Skeletal muscle satellite cell (primary cell): ENCODE data around the gene EN2. TPM values are rescaled to one million over a fixed set of nuclear protein-coding genes. Genes with fewer than 3 reads are reported as not detected.

Experiments used
- H3K27me3 ChIP-seq: 2 replicates; pipeline ENCODE4 v1.7.0; 2013; ENCODE audit warnings: low read length; ENCODE audit not compliant: control insufficient read depth, insufficient read depth
- H3K36me3 ChIP-seq: 2 replicates; pipeline ENCODE4 v1.7.0; 2013; ENCODE audit warnings: mild to moderate bottlenecking, control low read depth, low read length; ENCODE audit not compliant: insufficient read depth
- H3K4me1 ChIP-seq: 2 replicates; pipeline ENCODE4 v1.7.0; 2013; ENCODE audit warnings: low read length; ENCODE audit not compliant: control insufficient read depth, insufficient read depth
- H3K4me2 ChIP-seq: 2 replicates; pipeline ENCODE4 v1.7.0; 2013; ENCODE audit warnings: mild to moderate bottlenecking, low read length
- H3K4me3 ChIP-seq: 2 replicates; pipeline ENCODE4 v1.7.0; 2013; ENCODE audit warnings: low read length
- H3K9ac ChIP-seq: 2 replicates; pipeline ENCODE4 v1.7.0; 2013; ENCODE audit warnings: mild to moderate bottlenecking, low read depth, low read length, moderate library complexity
- H3K9me3 ChIP-seq: replicated peaks from 2 replicates; pipeline ENCODE4 v1.7.0; 2013; ENCODE audit warnings: mild to moderate bottlenecking, control low read depth, low read length
- total RNA-seq: library from RNA; depleted of rRNA; stranded (reverse); fragments of >200 nt; gene quantifications from 2 replicates; pipeline ENCODE4 v1.2.3, GENCODE V29; 2012; rRNA removed

The EN2 gene
- not detected in 2 replicates for total RNA-seq

DNA sequence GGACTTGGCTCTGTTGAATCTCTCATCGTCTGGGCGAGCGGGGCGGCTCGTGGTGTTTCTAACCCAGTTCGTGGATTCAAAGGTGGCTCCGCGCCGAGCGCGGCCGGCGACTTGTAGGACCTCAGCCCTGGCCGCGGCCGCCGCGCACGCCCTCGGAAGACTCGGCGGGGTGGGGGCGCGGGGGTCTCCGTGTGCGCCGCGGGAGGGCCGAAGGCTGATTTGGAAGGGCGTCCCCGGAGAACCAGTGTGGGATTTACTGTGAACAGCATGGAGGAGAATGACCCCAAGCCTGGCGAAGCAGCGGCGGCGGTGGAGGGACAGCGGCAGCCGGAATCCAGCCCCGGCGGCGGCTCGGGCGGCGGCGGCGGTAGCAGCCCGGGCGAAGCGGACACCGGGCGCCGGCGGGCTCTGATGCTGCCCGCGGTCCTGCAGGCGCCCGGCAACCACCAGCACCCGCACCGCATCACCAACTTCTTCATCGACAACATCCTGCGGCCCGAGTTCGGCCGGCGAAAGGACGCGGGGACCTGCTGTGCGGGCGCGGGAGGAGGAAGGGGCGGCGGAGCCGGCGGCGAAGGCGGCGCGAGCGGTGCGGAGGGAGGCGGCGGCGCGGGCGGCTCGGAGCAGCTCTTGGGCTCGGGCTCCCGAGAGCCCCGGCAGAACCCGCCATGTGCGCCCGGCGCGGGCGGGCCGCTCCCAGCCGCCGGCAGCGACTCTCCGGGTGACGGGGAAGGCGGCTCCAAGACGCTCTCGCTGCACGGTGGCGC is at the start of gene EN2:
EN2 (plus strand) TSS at position 19 of the 767 bp plus-strand sequence; CDS start at position 268, 249 bp downstream.
- Histone ChIP-seq H3K9ac (no peak within 1 kb of the TSS), H3K9me3 (no peaks in the 10 kb centered on the region), H3K4me2 (peak within 1 kb of the TSS; percentile 80), H3K27me3 (peaks cover 89% of the 10 kb centered on the region), H3K4me1 (no peaks in the 10 kb centered on the region), H3K36me3 (no peaks in the 10 kb centered on the region), H3K4me3 (peak within 1 kb of the TSS; percentile 60)

DNA sequence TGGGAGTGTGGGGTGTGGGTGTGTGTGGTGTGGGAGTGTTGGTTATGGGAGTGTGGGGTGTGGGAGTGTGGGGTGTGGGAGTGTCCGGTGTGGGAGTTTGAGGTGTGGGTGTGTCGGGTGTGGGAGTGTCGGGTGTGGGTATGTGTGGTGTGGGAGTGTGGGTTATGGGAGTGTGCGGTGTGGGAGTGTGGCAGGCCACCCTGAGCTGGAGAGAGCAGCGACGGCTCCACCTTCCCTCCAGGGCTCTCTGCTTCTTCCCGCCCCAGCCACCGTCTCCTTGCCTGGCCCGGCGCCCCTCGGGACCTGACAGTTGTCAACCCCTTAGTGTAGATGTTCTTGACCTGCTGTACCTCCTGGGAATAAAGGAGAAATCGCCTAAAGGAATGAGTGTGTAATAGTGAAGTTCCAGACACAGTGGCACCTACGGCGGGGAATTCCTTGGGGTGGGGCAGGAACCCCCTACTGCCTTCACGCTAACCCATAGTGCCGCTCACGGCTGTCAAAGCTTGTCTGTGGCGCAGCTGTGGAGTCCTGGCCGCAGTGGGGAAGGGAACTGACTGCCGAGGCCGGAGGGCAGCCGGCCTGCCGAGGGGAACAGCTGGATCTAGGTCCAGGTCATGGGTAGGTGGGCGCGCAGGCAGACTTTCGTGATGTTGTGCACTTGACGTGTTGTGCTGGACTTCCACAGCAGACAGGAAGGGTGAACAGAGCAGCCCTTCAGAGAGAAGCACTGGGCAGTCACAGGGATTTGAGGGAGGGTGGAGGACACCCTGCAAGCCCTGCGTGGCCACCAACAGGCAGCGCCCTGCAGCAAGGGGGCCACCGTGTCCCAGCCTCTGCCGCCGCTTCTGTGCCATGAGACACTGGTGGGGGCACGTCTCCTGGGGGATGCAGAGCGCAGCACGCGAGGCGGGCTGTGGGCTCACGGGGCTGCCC is 49.0 kb upstream of the EN2 start:
- H3K4me2 ChIP-seq = no peak overlapping the region
- H3K36me3 ChIP-seq = no peaks in the 10 kb centered on the region
- H3K9me3 ChIP-seq = no peaks in the 10 kb centered on the region
- H3K4me1 ChIP-seq = no peaks in the 10 kb centered on the region
- H3K27me3 ChIP-seq = peaks cover 11% of the 10 kb centered on the region
- H3K4me3 ChIP-seq = no peak overlapping the region
- H3K9ac ChIP-seq = no peak overlapping the region

DNA sequence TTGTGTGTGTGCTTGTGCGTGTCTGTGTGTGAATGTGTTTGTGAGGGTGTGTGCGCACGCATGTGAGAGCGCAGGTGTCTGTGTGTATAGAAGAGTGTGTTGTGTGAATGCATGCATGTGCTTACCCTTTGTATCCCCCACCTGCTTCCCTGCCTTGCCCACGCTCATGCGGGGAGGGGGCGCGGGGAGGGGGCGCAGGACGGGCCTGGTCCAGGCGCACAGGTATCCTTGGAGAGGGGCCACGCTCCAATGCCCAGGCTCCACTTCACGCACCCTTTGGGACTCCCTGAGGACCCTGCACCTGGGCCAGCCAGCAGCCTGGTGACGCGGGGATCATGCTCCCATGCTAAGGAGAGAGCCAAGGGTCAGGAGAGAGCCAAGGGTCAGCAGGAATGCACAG is 47.9 kb upstream of the EN2 start:
- H3K9me3 ChIP-seq = no peaks in the 10 kb centered on the region
- H3K9ac ChIP-seq = no peak overlapping the region

DNA sequence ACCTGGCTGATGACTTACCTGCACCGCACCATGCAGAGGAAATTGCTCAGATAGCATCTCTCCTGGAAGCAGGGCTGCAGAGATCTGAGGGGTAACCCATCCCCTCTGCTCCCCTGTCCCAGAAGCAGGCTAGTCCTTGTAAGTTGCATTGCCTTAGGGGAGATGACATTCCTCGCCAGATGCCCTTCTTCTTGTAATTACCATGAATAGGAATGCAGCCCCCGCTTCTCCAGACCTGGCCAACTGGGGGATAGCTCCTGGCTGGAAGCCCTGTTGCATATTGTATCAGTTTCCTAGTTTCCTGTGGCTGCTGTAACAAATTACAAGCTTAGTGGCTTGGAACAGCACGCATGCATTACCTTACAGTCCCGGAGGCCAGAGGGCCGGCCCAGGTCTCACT is 47.5 kb upstream of the EN2 start:
- no peaks in the 10 kb centered on the region for H3K36me3 ChIP-seq
- H3K4me1 ChIP-seq = no peaks in the 10 kb centered on the region
- H3K27me3 ChIP-seq = peaks cover 11% of the 10 kb centered on the region
- no peak overlapping the region for H3K4me2 ChIP-seq
- H3K9me3 ChIP-seq = no peaks in the 10 kb centered on the region
- no peak overlapping the region for H3K9ac ChIP-seq
- H3K4me3 ChIP-seq = no peak overlapping the region

More for the DNA sequence above, 47.9 kb upstream of the EN2 start:
- no peak overlapping the region for H3K4me2 ChIP-seq
- no peaks in the 10 kb centered on the region for H3K4me1 ChIP-seq
- peaks cover 11% of the 10 kb centered on the region for H3K27me3 ChIP-seq
- no peaks in the 10 kb centered on the region for H3K36me3 ChIP-seq
- H3K4me3 ChIP-seq = no peak overlapping the region

DNA sequence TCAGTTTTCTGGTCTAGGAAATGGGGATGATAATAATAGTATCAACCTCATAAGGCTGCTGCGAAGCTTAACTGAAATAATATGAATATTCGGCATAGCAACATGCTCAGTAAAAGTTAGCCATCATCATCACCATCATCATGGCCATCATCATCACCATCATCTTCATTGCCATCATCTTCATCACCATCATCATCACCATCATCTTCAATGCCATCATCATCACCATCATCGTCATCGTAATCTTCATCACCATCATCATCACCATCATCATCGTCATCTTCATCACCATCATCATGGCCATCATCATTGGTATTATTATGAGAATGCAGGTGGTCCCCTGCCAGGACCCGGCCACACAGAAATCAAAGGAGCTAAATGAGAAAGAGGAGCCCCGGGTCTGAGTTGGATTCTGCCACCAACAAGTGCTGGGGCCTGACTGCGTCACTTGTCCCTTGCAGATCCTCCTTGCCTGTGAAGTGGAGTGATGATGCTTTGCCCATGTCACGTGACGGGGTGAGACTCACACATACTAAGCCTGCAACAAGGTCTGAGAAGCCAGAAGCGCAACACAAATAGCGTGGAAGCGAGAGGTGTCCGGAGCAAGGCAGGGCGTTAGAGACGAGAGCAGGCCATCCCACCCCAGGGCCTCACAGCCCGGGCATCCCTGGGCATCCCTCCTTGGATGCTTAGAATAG is 46.1 kb upstream of the EN2 start:
- Histone ChIP-seq H3K4me2 (no peak overlapping the region), H3K36me3 (no peaks in the 10 kb centered on the region), H3K4me3 (no peak overlapping the region), H3K9me3 (no peaks in the 10 kb centered on the region), H3K4me1 (no peaks in the 10 kb centered on the region), H3K27me3 (no peaks in the 10 kb centered on the region), H3K9ac (no peak overlapping the region)

DNA sequence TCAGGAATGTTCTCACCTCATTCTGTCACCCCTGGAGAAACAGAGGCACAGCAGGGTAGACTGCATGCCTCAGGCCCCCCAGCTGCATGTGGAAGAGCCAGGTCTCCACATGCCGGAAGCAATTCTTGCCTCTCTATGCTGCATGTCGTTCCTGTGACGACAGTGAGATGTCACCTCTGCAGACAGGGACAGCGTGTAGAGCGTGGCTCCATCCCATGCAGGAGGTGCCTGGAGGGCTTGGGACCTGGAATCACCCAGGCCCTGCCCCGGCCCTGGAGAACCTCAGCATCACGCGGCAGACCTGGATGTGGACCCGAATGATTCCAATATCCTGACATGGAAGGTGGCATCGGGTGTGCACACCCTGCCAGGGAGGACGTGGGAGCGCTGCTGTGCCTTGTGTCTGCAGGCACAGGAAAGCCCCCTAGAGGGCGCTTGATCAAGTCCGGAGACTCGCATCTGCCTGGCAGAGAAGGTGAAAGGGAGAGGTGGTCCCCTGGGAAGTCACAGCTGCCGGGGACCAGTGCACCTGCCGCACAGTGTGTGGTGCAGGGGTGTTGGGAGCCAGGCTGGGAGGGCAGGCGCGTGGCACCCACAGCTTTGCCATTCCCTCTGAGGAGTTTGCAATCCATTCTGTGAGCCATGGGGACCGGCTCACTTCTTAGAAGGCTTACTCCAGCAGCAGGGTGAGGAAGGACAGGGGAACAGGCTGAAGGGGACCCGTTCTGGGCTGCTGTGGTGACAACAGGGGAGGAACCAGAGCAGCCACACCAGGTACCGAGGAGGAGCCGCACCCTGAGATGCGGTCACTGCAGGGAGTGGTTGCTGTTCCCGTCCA is 45.3 kb upstream of the EN2 start:
- H3K9me3 ChIP-seq = no peaks in the 10 kb centered on the region
- no peaks in the 10 kb centered on the region for H3K36me3 ChIP-seq
- no peaks in the 10 kb centered on the region for H3K27me3 ChIP-seq
- H3K4me1 ChIP-seq = no peaks in the 10 kb centered on the region
- no peak overlapping the region for H3K9ac ChIP-seq
- no peak overlapping the region for H3K4me2 ChIP-seq
- H3K4me3 ChIP-seq = no peak overlapping the region

DNA sequence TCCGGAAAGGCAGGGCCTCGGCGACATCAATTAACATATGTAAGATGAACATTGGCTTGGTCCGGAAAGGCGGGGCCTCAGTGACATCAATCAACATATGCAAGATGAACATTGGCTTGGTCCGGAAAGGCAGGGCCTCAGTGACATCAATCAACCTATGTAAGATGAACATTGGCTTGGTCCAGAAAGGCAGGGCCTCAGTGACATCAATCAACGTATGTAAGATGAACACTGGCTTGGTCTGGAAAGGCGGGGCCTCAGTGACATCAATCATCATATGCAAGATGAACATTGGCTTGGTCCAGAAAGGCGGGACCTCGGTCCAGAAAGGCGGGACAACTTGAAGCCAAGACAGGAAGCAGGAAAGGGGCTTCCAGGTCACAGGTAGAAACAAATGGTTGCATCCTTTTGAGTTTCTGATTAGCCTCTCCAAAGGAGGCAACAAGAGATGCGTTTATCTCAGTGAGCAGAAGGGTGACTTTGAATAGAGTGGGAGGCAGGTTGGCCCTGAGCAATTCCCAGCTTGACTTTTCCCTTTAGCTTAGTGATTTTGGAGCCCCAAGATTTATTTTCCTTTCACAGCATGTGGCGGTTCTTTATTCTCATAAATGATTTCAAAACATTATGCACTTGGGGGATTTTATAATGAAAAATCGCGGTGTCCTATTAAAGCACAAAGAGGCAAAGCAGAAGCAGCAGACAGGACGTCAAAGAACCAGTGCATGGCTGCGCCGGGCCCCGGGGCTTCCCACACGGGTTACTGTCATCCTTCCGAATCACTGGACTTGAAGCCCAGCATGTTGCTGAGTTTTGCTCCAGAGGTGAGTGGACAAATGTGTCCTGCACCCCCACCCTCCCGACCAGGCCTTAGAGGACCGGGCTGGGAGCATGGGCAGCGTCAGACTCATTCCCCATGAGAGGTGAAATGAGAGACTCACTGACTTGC is 43.1 kb upstream of the EN2 start:
- Histone ChIP-seq H3K4me3 (no peak overlapping the region), H3K4me2 (no peak overlapping the region), H3K27me3 (no peaks in the 10 kb centered on the region), H3K36me3 (no peaks in the 10 kb centered on the region), H3K9me3 (no peaks in the 10 kb centered on the region), H3K4me1 (no peaks in the 10 kb centered on the region), H3K9ac (no peak overlapping the region)

DNA sequence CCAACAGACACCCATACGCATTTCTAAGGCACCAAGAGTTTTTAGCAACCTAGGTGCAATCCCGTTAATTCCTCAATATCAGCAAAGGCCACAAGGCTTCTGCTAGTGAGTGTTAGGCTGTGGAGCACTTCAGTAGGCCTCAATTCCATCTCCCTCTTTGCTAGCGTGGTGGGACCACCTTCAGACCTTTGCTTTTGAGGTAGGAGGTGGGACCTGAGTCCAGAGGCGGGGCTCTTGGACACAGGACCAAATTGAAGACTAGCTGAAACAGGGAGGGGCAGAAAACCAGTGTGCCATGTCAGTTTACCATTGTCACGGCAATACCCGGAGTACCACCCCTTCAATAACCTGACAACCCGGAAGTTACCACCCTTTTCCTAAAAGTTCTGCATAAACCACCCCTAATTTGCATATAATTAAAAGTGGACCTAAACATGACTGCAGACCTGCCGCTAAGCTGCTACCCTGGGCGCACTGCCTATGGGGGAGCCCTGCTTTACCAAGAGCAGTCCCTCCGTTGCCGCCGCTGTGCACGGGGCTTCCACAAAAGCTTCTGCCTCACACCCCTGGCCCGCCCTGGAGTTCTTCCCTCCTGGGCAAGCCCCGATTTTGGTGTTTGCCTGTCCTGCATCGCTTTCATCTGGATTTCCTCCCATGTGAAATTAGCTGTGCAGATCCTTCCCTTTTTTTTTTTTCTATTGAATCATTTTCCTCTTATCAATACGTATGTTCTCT is 41.1 kb upstream of the EN2 start:
- H3K4me3 ChIP-seq = no peak overlapping the region
- no peaks in the 10 kb centered on the region for H3K9me3 ChIP-seq
- H3K9ac ChIP-seq = no peak overlapping the region
- H3K27me3 ChIP-seq = no peaks in the 10 kb centered on the region
- H3K36me3 ChIP-seq = no peaks in the 10 kb centered on the region
- H3K4me1 ChIP-seq = no peaks in the 10 kb centered on the region
- H3K4me2 ChIP-seq = no peak overlapping the region

DNA sequence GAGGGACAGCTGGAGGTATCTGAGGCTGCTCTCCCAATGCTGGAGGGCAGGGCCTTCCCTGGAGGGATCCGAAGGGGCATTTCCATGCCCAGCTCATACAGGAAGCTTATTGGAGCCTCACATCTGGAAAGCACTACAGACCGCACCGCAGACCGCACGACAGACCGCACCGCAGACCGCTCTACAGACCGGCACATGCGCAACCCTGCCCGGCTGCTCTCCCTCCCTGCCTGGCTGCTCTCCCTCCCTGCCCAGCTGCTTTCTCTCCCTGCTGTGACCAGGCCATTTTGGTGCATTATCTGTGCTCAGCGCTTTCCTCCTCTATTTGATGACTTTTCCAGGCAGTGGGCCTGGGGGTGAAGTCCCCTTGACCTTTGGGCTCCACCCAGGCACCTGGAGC is 39.6 kb upstream of the EN2 start:
- Histone ChIP-seq H3K27me3 (peaks cover 3% of the 10 kb centered on the region), H3K9ac (no peak overlapping the region), H3K4me1 (no peaks in the 10 kb centered on the region), H3K4me2 (no peak overlapping the region), H3K36me3 (no peaks in the 10 kb centered on the region), H3K9me3 (no peaks in the 10 kb centered on the region), H3K4me3 (no peak overlapping the region)
